Left ventricle myocardium inferior (tissue), 1 donor: Measurements from ENCODE around the gene NKD1. TPM values are rescaled to one million over a fixed set of nuclear protein-coding genes. Genes with fewer than 3 reads are reported as not detected.

Experiments used
- DNase-seq: peaks from one replicate; pipeline ENCODE4 v3.0.0-alpha.2; 2020
- H3K27ac ChIP-seq: fragments of 200-600 bp; replicated peaks from 2 replicates; pipeline ENCODE4 v1.8.0; 2021
- H3K27me3 ChIP-seq: fragments of 200-600 bp; 2 replicates; pipeline ENCODE4 v1.8.0; 2021; ENCODE audit warnings: low read depth
- H3K36me3 ChIP-seq: fragments of 200-600 bp; 2 replicates; pipeline ENCODE4 v1.8.0; 2021
- H3K4me1 ChIP-seq: fragments of 200-600 bp; 2 replicates; pipeline ENCODE4 v1.8.0; 2021
- H3K4me3 ChIP-seq: fragments of 200-600 bp; 2 replicates; pipeline ENCODE4 v1.8.0; 2021; ENCODE audit warnings: mild to moderate bottlenecking, moderate library complexity
- H3K9me3 ChIP-seq: fragments of 200-600 bp; replicated peaks from 2 replicates; pipeline ENCODE4 v1.8.0; 2021
- intact Hi-C: fragments of 100-400 bp; cut with micrococcal nuclease; formaldehyde crosslinking; loops from one replicate; pipeline ENCODE4 v1.11.0; 2022
- total RNA-seq: library from RNA; stranded (reverse); fragmentation: NEBNext Ultra II Directional; extraction: Animal tissue kit (Norgen Biotek cat#: 25700); gene quantifications from one replicate; pipeline ENCODE4 v1.2.1, GENCODE V29; 2021
- TF ChIP-seq, protein P1 (sequence below): fragments of 200-600 bp; IDR thresholded peaks from 2 replicates; pipeline ENCODE4 v1.8.0; 2021; ENCODE audit warnings: antibody characterized with exemption, mild to moderate bottlenecking, borderline replicate concordance
- donor health status: DM: no; HTN: yes; CAD: no; lungs with severe emphysema.

NKD1 gene
- total RNA-seq, 1 donor from 2014 or later: 1.5 TPM

GRCh38 chr16:50677351-50677750 lies 129.2 kb downstream of the NKD1 start:
- H3K36me3 ChIP-seq: peaks cover 7% of the 10 kb centered on the region
- DNase-seq: no peak
- H3K4me1 ChIP-seq: no peaks in the 10 kb centered on the region
- peaks cover 21% of the 10 kb centered on the region for H3K9me3 ChIP-seq
- TF ChIP-seq, protein P1, sequence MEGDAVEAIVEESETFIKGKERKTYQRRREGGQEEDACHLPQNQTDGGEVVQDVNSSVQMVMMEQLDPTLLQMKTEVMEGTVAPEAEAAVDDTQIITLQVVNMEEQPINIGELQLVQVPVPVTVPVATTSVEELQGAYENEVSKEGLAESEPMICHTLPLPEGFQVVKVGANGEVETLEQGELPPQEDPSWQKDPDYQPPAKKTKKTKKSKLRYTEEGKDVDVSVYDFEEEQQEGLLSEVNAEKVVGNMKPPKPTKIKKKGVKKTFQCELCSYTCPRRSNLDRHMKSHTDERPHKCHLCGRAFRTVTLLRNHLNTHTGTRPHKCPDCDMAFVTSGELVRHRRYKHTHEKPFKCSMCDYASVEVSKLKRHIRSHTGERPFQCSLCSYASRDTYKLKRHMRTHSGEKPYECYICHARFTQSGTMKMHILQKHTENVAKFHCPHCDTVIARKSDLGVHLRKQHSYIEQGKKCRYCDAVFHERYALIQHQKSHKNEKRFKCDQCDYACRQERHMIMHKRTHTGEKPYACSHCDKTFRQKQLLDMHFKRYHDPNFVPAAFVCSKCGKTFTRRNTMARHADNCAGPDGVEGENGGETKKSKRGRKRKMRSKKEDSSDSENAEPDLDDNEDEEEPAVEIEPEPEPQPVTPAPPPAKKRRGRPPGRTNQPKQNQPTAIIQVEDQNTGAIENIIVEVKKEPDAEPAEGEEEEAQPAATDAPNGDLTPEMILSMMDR: peak; percentile 37
- no peak overlapping the region for H3K4me3 ChIP-seq
- intact Hi-C loops: no loop called here
- no peak overlapping the region for H3K27ac ChIP-seq
- peaks cover 54% of the 10 kb centered on the region for H3K27me3 ChIP-seq

DNA sequence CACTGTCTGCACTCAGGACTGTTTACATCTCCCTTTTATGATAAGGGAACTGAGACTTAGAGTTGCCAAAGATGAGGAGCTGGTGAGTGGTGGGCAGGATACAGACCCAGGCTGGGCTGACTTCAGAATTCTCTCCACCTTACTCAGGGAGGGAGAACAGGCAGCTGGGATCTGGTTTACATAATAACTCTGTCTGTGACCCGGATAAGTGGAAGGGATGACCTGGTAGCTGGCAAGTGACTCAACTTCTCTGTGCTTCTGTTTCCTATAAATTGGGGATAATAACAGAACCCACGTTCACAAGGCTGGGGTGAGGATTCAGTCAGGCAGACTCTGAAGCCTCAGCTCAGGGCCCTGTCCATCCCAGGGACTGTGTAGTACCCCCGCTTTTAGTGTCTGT lies 130.3 kb downstream of the NKD1 start:
- H3K4me3 ChIP-seq: no peak overlapping the region
- no peak overlapping the region for H3K27ac ChIP-seq
- DNase-seq: no peak
- no peaks in the 10 kb centered on the region for H3K4me1 ChIP-seq
- intact Hi-C loops: no loop called here
- peaks cover 9% of the 10 kb centered on the region for H3K9me3 ChIP-seq
- TF ChIP-seq, protein P1: no peak
- H3K27me3 ChIP-seq: peaks cover 43% of the 10 kb centered on the region
- peaks cover 2% of the 10 kb centered on the region for H3K36me3 ChIP-seq

- TF ChIP-seq, protein P1: no peak
- Histone ChIP-seq H3K4me3 (no peak overlapping the region), H3K27me3 (peaks cover 36% of the 10 kb centered on the region), H3K27ac (no peak overlapping the region), H3K36me3 (no peaks in the 10 kb centered on the region), H3K9me3 (peaks cover 2% of the 10 kb centered on the region), H3K4me1 (no peaks in the 10 kb centered on the region)
- intact Hi-C loops: no loop called here
- no peak for DNase-seq
Measured at GRCh38 chr16:50679266-50679665, 131.1 kb downstream of the NKD1 start.

- H3K4me3 ChIP-seq: no peak overlapping the region
- intact Hi-C loops: no loop called here
Measured at GRCh38 chr16:50679676-50680555, 131.7 kb downstream of the NKD1 start.

GRCh38 chr16:50680556-50680893 lies 132.3 kb downstream of the NKD1 start:
- Histone ChIP-seq H3K27me3 (peaks cover 23% of the 10 kb centered on the region), H3K36me3 (no peaks in the 10 kb centered on the region), H3K4me3 (peak overlapping the region; percentile 33), H3K27ac (no peak overlapping the region), H3K4me1 (no peaks in the 10 kb centered on the region), H3K9me3 (no peaks in the 10 kb centered on the region)
- TF ChIP-seq, protein P1: no peak
- intact Hi-C loops: no loop called here
- no peak for DNase-seq

More at GRCh38 chr16:50679676-50680555, 131.7 kb downstream of the NKD1 start:
- no peaks in the 10 kb centered on the region for H3K4me1 ChIP-seq
- no peaks in the 10 kb centered on the region for H3K36me3 ChIP-seq
- TF ChIP-seq, protein P1: no peak
- DNase-seq: no peak
- H3K9me3 ChIP-seq: no peaks in the 10 kb centered on the region
- H3K27me3 ChIP-seq: peaks cover 29% of the 10 kb centered on the region
- no peak overlapping the region for H3K27ac ChIP-seq
